Endodermal cell (in vitro differentiated cells): ENCODE data around the gene PLEKHM2. TPM values are rescaled to one million over a fixed set of nuclear protein-coding genes. Genes with fewer than 3 reads are reported as not detected.

Experiments used
- DNase-seq: peaks from one replicate; pipeline ENCODE4 v3.0.0-alpha.2; 2017
- H3K27ac ChIP-seq: 2 replicates; pipeline ENCODE4 v1.5.1; 2013; ENCODE audit warnings: mild to moderate bottlenecking, low read depth, low read length, moderate library complexity
- H3K27me3 ChIP-seq: 2 replicates; pipeline ENCODE4 v1.6.1; 2013; ENCODE audit warnings: mild to moderate bottlenecking, low read length, moderate library complexity; ENCODE audit not compliant: insufficient read depth, control insufficient read depth, poor library complexity, severe bottlenecking
- H3K36me3 ChIP-seq: 2 replicates; pipeline ENCODE4 v1.7.0; 2013; ENCODE audit warnings: mild to moderate bottlenecking, low read length, moderate library complexity; ENCODE audit not compliant: control insufficient read depth, insufficient read depth
- H3K4me1 ChIP-seq: one replicate; pipeline ENCODE4 v1.7.0; 2013; ENCODE audit warnings: low read length; ENCODE audit not compliant: control insufficient read depth, insufficient read depth
- H3K4me3 ChIP-seq: 2 replicates; pipeline ENCODE4 v1.5.1; 2013; ENCODE audit warnings: mild to moderate bottlenecking, low read length, moderate library complexity
- H3K9ac ChIP-seq: 2 replicates; pipeline ENCODE4 v1.6.1; 2013; ENCODE audit warnings: mild to moderate bottlenecking, low read length, moderate library complexity; ENCODE audit not compliant: poor library complexity, severe bottlenecking; ENCODE audit errors: extremely low read depth
- H3K9me3 ChIP-seq: 2 replicates; pipeline ENCODE4 v1.6.1; 2013; ENCODE audit warnings: mild to moderate bottlenecking, low read length, moderate library complexity; ENCODE audit not compliant: control insufficient read depth
- H3K27ac Mint-ChIP-seq: 2 replicates; pipeline ENCODE4 v1.8.0; 2020; ENCODE audit warnings: mixed read lengths
- H3K27me3 Mint-ChIP-seq: 2 replicates; pipeline ENCODE4 v1.8.0; 2021; ENCODE audit warnings: mild to moderate bottlenecking, mixed read lengths; ENCODE audit not compliant: insufficient read depth
- H3K36me3 Mint-ChIP-seq: 2 replicates; pipeline ENCODE4 v1.8.0; 2020; ENCODE audit warnings: low read depth, mixed read lengths
- H3K4me1 Mint-ChIP-seq: 2 replicates; pipeline ENCODE4 v1.8.0; 2020; ENCODE audit warnings: mixed read lengths
- H3K4me3 Mint-ChIP-seq: 2 replicates; pipeline ENCODE4 v1.8.0; 2020; ENCODE audit warnings: mild to moderate bottlenecking, moderate library complexity, mixed read lengths
- H3K9me3 Mint-ChIP-seq: 2 replicates; pipeline ENCODE4 v1.8.0; 2020; ENCODE audit warnings: mild to moderate bottlenecking, mixed read lengths
- WGBS, 2 experiments: methylation state at CpG; one replicate each; pipeline versions ENCODE4 v1.1.5 to v1.1.7; 2013; ENCODE audit warnings: missing lambda C conversion rate in 2 of 2, mixed read lengths in 1 of 2; ENCODE audit not compliant: insufficient coverage in 1 of 2, insufficient read length in 1 of 2; 5-methylcytosine and 5-hydroxymethylcytosine counted together
- total RNA-seq, 2 donors: library from RNA; stranded (reverse); fragmentation: NEBNext Ultra II Directional in 1 of 2; extraction: Animal tissue kit (Norgen Biotek cat#: 25700) in 1 of 2; gene quantifications; 2 replicates in 1 of 2; 3 replicates in 1 of 2; pipeline ENCODE4 v1.2.1, GENCODE V29; 2021
- TF ChIP-seq, protein P1 (sequence below): fragments of 200-600 bp; sonication (generic); conservative IDR thresholded peaks from 2 replicates; pipeline ENCODE4 v1.5.0; 2021; ENCODE audit warnings: antibody characterized with exemption, mild to moderate bottlenecking

PLEKHM2 gene
- total RNA-seq, 2 donors from 2014 or later: 46.9 to 50.4 TPM

- Histone ChIP-seq H3K9ac (peak within 1 kb of the TSS; percentile 80), H3K9me3 (no peaks in the 10 kb centered on the region), H3K27ac (no peak within 1 kb of the TSS), H3K4me3 (peak within 1 kb of the TSS; percentile 93), H3K4me1 (peaks cover 13% of the 10 kb centered on the region), H3K36me3 (peaks cover 19% of the 10 kb centered on the region), H3K27me3 (no peaks in the 10 kb centered on the region)
- Mint-ChIP-seq H3K4me1 (peaks cover 30% of the 10 kb centered on the region), H3K4me3 (peak within 1 kb of the TSS; percentile 78), H3K27ac (peak within 1 kb of the TSS; percentile 88), H3K36me3 (peaks cover 7% of the 10 kb centered on the region), H3K27me3 (peaks cover 18% of the 10 kb centered on the region), H3K9me3 (peaks cover 1% of the 10 kb centered on the region)
- DNase-seq: peak; percentile 87
- TF ChIP-seq, protein P1, sequence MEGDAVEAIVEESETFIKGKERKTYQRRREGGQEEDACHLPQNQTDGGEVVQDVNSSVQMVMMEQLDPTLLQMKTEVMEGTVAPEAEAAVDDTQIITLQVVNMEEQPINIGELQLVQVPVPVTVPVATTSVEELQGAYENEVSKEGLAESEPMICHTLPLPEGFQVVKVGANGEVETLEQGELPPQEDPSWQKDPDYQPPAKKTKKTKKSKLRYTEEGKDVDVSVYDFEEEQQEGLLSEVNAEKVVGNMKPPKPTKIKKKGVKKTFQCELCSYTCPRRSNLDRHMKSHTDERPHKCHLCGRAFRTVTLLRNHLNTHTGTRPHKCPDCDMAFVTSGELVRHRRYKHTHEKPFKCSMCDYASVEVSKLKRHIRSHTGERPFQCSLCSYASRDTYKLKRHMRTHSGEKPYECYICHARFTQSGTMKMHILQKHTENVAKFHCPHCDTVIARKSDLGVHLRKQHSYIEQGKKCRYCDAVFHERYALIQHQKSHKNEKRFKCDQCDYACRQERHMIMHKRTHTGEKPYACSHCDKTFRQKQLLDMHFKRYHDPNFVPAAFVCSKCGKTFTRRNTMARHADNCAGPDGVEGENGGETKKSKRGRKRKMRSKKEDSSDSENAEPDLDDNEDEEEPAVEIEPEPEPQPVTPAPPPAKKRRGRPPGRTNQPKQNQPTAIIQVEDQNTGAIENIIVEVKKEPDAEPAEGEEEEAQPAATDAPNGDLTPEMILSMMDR: no peak
- 0% methylated on average over 44 of the region's 58 CpGs; no CpG with 5 or more reads in 1 of the 2 experiments for WGBS, 2 experiments
These were observed 74.3 kb downstream of the PLEKHM2 start, which contains the start of gene FBLIM1 for GRCh38 chr1:15758343-15758931. TSS of gene FBLIM1 (plus strand) at chr1:15758795. CDS start at chr1:15764984, 6,189 bp downstream.

- Histone ChIP-seq H3K36me3 (peaks cover 23% of the 10 kb centered on the region), H3K27me3 (no peaks in the 10 kb centered on the region), H3K4me3 (peak overlapping the region; percentile 93), H3K4me1 (peaks cover 13% of the 10 kb centered on the region), H3K9ac (peak overlapping the region; percentile 80), H3K9me3 (no peaks in the 10 kb centered on the region), H3K27ac (no peak overlapping the region)
- peaks cover 1% of the 10 kb centered on the region for H3K9me3 Mint-ChIP-seq
- H3K4me3 Mint-ChIP-seq: peak overlapping the region; percentile 78
- no peak for DNase-seq
- peak overlapping the region; percentile 88 for H3K27ac Mint-ChIP-seq
- peaks cover 33% of the 10 kb centered on the region for H3K4me1 Mint-ChIP-seq
- TF ChIP-seq, protein P1: no peak
- 0 to 1% methylated on average over 4 to 54 of the region's 58 CpGs for WGBS, 2 experiments
- H3K36me3 Mint-ChIP-seq: peaks cover 11% of the 10 kb centered on the region
- peaks cover 18% of the 10 kb centered on the region for H3K27me3 Mint-ChIP-seq
These were observed 75.0 kb downstream of the PLEKHM2 start for GRCh38 chr1:15758953-15759661.

- Histone ChIP-seq H3K9ac (peak overlapping the region; percentile 80), H3K27me3 (no peaks in the 10 kb centered on the region), H3K9me3 (no peaks in the 10 kb centered on the region), H3K36me3 (peaks cover 39% of the 10 kb centered on the region), H3K4me3 (peak overlapping the region; percentile 93), H3K4me1 (peaks cover 13% of the 10 kb centered on the region), H3K27ac (no peak overlapping the region)
- H3K36me3 Mint-ChIP-seq: peaks cover 23% of the 10 kb centered on the region
- H3K9me3 Mint-ChIP-seq: no peaks in the 10 kb centered on the region
- DNase-seq: peak; percentile 68
- H3K27ac Mint-ChIP-seq: peak overlapping the region; percentile 87
- H3K27me3 Mint-ChIP-seq: peaks cover 14% of the 10 kb centered on the region
- TF ChIP-seq, protein P1: no peak
- peaks cover 35% of the 10 kb centered on the region for H3K4me1 Mint-ChIP-seq
- 63 to 72% methylated on average over 5 to 12 of the region's 12 CpGs for WGBS, 2 experiments
- H3K4me3 Mint-ChIP-seq: peak overlapping the region; percentile 78
These were observed 76.5 kb downstream of the PLEKHM2 start for GRCh38 chr1:15760520-15761211.
